GM21367 (cell line): ENCODE data around the gene ZKSCAN4.
A peak's percentile ranks its signal among the peaks of the same experiment; 100 is the strongest.

Experiments used
- ATAC-seq: cut with Tn5 transposase; IDR thresholded peaks from one replicate; pipeline ENCODE4 v1.9.1; 2021; ENCODE audit not compliant: unreplicated experiment

Gene ZKSCAN4

DNA sequence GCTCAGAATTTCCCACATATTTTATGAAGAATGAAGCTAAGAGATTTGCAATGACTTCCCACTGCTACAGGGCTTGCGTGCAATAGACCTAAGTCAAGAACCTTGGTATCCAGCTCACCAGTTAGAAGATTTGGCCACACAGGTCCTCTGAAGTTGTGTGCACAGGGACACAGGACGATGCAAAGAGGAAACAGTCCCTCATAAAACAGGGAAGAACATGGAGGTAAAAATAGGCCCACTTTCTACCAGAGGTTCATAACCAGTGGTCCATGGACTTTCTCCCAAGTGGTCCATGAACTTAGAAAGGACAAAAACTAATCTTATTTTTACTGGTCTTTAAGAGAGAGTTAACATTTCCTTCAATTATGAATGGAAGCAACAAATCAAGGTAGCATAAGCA lies 1.3 kb downstream of the ZKSCAN4 start:
- no peak for ATAC-seq

- no peak for ATAC-seq
These were observed 3.2 kb downstream of the ZKSCAN4 start for GRCh38 chr6:28248916-28249315.

DNA sequence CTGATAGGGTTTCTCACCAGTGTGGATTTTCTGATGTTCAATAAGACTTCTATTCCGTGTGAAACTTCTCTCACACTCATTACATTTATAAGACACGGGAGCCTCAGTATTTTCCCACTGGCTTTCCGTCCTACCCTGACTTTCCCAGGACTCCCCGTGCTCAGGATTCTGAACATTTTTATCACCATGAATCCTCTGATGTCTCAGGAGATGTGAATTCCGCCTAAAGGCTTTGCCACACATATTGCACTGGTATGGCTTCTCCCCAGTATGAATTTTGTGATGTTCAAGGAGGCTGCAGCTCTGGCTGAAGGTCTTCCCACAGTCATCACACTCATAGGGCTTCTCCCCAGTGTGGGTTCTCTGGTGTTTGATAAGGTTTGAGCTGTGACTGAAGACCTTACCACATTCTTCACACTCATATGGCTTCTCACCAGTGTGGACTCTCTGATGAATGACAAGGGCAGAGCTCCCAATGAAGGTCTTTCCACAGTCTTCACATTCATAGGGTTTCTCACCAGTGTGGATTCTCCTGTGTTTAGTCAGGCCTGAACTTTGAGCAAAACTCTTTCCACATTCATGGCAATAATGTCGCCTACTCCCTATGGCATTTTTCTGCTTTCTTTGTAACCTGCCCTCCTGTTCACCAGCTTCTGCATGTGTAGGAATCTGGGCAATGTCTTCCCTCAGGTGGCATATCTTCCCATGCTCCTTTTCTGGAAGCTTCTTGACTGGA lies 6.7 kb downstream of the ZKSCAN4 start:
- no peak for ATAC-seq

GRCh38 chr6:28243946-28244345 lies 8.1 kb downstream of the ZKSCAN4 start:
- no peak for ATAC-seq

DNA sequence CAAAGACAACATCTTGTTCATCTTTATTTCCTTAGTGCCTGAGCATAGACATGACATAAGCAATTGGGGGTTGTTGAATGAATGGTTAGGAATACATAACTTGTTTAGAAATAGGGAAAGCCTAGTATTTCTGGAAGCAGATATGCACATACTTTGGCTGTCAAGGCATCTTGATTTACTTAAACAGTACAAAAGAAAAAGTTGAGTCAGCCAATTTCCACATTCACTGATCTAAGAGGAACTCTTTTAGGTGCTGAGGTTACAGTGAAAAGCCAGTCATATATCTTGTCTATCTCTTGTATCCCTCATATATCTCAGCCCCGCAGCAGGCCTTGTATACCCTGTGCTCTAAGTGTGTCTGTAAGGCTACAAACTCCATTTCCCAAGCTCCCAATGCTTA lies 11.6 kb downstream of the ZKSCAN4 start:
- ATAC-seq: no peak

GRCh38 chr6:28239636-28240035 lies 12.4 kb downstream of the ZKSCAN4 start:
- no peak for ATAC-seq

DNA sequence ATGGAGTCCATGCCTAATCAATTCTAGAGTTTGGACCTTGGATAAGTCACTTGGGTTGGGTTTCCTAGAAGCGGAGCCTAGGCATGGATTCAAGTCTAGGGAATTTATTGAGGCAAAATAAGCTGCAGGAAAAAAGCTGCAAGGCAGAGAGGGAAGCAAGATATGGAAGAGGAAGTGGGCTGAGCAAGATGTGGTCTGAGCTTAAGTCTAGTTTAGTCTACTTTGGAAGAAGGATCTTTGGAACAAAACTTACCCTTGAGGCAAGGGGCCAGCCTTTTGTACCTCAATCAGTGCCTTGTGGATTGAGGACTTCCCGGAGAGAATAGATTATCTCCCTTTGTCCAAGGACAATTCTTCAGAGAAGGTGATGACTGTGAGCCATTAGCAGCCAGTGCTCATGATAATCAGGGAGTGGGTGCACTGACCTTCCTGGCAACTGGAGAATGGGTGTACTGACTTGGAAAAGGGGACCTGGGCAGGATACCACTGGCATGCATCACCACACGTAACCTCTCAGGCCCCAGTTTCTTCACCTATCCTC lies 16.1 kb downstream of the ZKSCAN4 start:
- ATAC-seq: no peak

- no peak for ATAC-seq
These were observed 19.3 kb downstream of the ZKSCAN4 start for GRCh38 chr6:28232785-28233184.

- ATAC-seq: no peak
These were observed 25.6 kb downstream of the ZKSCAN4 start for GRCh38 chr6:28226460-28226859.

DNA sequence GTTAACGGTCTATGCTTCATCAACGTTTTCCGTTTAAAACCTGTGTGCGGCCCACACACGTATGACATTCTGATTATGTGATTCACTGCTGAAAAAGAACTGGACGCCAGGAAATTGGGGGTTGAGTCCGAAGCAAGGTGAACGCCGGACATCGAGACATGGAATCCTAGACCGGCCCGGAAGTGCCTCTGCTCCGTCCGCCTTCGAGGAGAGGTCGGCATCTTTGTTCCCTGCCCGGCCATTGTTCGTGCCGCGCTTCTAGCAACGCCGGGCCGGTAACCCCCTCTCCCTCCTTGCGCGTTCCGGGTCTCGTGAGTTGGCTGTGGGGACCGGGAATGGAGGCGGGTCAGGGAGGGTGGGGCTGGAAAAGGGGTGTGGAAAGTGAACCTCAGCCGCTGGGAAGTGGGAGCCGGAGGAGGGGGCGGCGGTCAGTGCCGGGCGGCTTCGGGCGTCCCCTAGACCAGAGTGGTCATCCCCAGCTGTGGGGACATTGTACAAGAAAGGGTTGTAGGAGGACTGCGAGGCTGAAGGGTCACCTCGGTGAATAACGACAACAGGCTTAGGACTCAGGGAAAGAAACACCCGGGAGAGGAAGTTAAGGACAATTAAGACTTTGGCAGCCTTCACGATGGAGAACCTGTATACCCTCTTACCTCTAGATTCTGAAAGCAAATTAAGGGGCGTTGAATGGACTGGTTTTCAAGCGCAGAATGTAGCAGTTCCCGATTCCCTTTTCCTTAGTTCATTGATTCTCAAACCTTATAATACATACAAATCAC lies 26.8 kb downstream of the ZKSCAN4 start, which contains the start of gene ZSCAN9:
TSS of gene ZSCAN9 (plus strand) at position 220 of the 779 bp plus-strand sequence. CDS start 1,810 bp downstream, outside the sequence.
- ATAC-seq: peak; percentile 84

DNA sequence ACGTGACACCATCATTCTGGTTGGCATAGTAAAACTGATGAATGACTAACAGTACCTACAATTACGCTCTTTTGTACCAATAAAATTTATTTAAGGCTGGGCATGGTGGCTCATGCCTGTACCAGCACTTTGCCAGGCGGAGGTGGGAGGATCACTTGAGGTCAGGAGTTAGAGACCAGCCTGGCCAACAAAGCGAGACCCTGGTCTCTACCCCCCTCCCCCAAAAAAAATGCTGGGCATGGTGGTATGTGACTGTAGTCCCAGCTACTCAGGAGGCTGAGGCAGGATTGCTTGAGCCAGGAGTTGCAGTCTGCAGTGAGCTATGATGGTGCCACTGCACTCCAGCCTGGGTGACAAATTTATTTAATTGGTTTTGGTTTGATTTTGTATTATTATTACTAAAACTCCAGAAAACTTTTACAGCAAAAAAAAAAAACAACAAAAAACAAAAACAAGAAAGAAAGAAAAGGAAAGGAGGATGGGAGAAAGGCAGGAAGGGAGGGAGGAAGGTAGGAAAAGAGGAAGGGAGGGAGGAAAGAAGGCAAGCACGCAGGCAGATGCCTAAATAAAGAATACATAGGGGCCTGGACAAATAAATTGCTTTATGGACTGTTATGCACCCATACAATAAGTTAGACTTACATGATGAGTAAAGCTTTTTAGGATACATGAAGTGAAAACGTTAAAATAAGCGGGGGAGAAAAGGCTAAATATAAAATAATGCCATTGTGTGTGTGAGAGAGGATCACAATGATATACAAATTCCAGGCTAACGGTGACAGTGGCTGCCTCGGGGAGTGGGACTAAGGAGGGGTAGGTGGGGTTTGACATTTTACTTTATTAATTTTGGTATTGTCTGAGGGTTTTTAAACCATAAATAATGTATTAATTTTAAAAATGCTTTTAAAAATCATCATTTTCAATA lies 27.7 kb downstream of the ZKSCAN4 start:
- no peak for ATAC-seq

DNA sequence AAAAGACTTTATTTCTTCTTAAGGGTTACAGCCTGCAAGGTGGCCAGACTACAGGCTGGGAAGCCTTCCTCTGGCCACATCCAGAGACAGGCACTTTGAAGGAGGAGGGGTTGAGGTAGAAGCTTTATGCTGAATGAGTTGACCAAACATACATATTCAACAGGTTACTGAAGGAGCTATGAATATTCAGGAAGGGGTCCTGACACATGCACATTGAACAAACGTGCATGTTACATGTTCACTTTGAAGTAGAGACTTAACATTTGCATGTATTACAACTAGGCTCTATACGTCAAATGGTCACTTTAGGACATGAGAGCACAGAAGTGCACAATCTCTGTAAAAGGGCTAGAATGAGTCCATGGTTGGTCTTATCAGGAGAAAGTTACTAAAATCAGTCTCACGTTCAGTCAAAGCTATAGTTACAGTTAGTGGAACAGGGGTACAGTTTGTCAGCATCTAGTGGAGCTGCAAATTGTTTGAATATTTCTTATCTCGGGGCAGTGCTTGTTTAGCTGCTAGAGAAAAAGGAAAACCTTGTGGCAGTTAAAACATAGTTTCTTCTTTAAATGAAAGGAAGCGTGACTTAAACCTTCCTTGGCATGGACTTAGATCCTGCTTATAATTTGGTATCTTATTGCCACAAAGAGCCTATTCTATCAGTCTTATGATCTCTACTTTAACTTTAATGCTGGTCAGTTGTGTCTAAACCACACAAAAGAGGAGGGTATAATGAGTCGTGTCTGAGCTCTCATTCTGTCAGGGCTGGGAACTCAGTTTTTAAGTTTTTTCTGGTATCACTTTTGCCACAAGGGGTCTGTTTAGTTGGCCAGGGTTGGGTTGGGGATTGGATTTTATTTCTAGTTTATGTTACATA lies 31.6 kb downstream of the ZKSCAN4 start:
- no peak for ATAC-seq

DNA sequence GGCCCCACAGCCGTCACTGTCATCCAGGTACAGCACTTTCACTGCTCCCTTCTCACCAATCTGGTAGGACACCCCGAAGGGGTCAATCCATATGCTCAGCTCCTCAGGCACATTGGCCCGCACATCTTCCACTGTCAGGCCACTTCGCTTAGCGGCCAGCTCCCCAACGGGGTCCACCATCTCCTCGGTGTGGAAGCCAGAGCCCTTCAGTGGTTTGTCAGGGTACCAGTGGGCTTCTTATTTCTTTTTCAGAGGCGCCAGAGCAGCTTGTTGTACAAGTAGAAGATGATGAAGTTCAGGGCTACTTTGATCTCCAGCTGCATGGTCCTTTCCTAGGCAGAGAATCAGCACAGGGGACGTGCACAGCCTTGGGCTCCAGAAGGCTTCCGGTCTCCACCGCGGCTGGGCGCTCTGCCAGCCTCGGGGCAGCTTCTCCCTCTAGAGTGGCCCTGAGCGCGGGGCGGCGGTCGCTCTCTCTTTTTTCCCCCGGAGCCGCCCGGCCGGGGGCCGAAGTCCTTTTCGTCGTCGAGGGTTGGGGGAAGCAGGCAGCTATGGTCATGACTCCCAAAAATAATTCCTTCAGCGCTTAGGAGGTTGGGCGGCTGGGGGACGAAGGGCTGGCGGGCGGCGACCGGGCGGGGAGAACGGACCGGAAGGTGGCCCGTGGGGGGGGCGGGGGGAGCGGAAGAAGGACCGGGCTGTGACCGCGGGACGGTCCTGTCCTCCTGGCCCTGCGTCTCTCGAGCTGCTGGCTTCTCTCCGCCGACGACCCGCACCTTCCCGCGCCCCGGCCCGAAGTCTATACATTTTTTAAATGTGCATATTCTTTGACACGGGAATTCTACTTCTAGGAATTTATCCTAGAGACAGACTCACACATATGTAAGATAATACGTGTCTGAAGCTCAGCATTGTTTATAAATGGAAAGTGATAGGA lies 33.5 kb downstream of the ZKSCAN4 start:
- peak; percentile 65 for ATAC-seq

DNA sequence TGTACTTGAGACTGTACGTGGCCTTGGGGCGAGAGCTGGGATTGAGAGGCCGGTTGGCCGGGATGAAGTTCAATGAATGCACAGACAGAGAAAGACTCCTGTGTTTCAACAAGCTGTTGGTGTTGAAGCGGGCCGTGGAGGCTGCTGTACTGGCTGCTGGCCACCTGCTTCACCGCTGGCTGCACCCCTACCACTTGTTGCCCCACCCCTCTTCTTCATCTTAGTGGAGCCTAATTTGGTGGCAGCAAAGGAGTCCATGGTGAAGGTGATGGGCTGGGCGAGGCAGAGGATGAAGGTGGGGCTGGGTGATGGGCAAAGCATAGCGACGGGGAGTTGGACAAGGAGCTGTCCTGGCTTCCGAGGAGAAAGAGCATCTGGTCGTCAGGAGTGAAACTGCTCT lies 34.2 kb downstream of the ZKSCAN4 start:
- ATAC-seq: no peak

GRCh38 chr6:28215425-28215824 lies 36.6 kb downstream of the ZKSCAN4 start:
- ATAC-seq: no peak

GRCh38 chr6:28213213-28213523 lies 38.9 kb downstream of the ZKSCAN4 start:
- no peak for ATAC-seq

- peak; percentile 47 for ATAC-seq
These were observed 39.4 kb downstream of the ZKSCAN4 start for GRCh38 chr6:28212510-28213212.

DNA sequence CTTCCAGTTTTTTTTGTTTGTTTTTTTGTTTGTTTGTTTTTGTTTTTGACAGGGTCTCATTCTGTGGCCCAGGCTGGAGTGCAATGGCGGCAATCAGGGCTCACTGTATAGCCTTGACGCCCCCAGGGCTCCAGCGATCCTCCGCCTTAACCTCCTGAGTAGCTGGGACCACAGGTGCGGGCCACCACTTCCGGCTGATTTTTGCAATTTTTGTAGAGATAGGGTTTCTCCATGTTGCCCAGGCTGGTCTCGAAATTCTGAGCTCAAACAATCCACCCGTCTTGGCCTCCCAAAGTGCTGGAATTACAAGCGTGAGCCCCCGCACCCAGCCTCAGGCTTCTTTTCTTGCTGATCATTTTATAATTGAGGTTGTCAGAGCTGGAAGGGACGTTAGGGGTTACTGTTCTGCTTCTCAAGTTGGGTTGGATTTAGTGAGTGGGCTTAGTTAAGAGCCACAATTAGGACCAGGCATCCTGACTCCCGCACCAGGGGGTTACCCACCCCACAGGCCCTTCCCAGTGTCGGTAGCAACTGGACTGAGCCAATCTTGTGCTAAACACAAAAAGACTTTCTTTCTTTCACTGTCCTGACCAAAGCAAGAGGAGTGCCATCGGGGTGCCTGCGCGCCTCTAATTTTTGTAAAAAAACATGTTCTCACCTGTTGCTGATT lies 40.1 kb downstream of the ZKSCAN4 start:
- ATAC-seq: no peak
